WTC11 (cell line): ENCODE data around the gene CBLB. TPM values are rescaled to one million over a fixed set of nuclear protein-coding genes. Genes with fewer than 3 reads are reported as not detected.

Experiments
- ATAC-seq: fragments of 200-7000 bp; cut with Tn5 transposase; 2 replicates; pipeline ENCODE4 v1.10.0; 2021; ENCODE audit warnings: mild to moderate bottlenecking, moderate library complexity
- CTCF ChIA-PET: fragments of 300-600 bp; sonication (Branson Sonifier 250); formaldehyde crosslinking; loops from one replicate; lab custom pipeline; 2021; ENCODE audit warnings: antibody characterized with exemption; lab: Charles Lee
- POLR2A ChIA-PET: fragments of 350-600 bp; sonication (Branson Sonifier 250); formaldehyde crosslinking; loops from one replicate; lab custom pipeline; 2021; ENCODE audit warnings: antibody characterized with exemption; lab: Charles Lee
- DNase-seq: peaks from one replicate; pipeline ENCODE4 v3.0.0; 2021; ENCODE audit warnings: low spot score
- H3K27ac Mint-ChIP-seq: 2 replicates; pipeline ENCODE4 v1.8.0; 2021; ENCODE audit warnings: mixed read lengths
- H3K27me3 Mint-ChIP-seq: 2 replicates; pipeline ENCODE4 v1.8.0; 2021; ENCODE audit warnings: low read depth, mild to moderate bottlenecking, moderate library complexity, mixed read lengths
- H3K36me3 Mint-ChIP-seq: 2 replicates; pipeline ENCODE4 v1.8.0; 2021; ENCODE audit warnings: mixed read lengths
- H3K4me1 Mint-ChIP-seq: 2 replicates; pipeline ENCODE4 v1.8.0; 2022; ENCODE audit warnings: mixed read lengths
- H3K4me3 Mint-ChIP-seq: 2 replicates; pipeline ENCODE4 v1.8.0; 2021; ENCODE audit warnings: mild to moderate bottlenecking, moderate library complexity, mixed read lengths
- H3K9me3 Mint-ChIP-seq: 2 replicates; pipeline ENCODE4 v1.8.0; 2021; ENCODE audit warnings: mixed read lengths
- AR ChIP-seq: fragments of 250-450 bp; sonication (Bioruptor Pico); IDR thresholded peaks from 2 replicates; pipeline ENCODE4 v1.9.0; 2021; ENCODE audit warnings: mild to moderate bottlenecking
- ATF3 ChIP-seq: sonication (generic); formaldehyde crosslinking; conservative IDR thresholded peaks from 2 replicates; pipeline ENCODE4 v1.8.1; 2022; ENCODE audit warnings: mild to moderate bottlenecking, missing genetic modification reagents
- CTCF ChIP-seq: fragments of 200-600 bp; IDR thresholded peaks from 2 replicates; pipeline ENCODE4 v1.8.0; 2022; ENCODE audit warnings: antibody characterized with exemption
- E2F4 ChIP-seq: sonication (generic); formaldehyde crosslinking; IDR thresholded peaks from 2 replicates; pipeline ENCODE4 v1.8.1; 2022; ENCODE audit warnings: low read depth, mild to moderate bottlenecking, moderate library complexity, missing genetic modification reagents, borderline replicate concordance
- ETV6 ChIP-seq: sonication (generic); formaldehyde crosslinking; IDR thresholded peaks from 2 replicates; pipeline ENCODE4 v1.8.1; 2022; ENCODE audit warnings: mild to moderate bottlenecking, missing genetic modification reagents
- GRHL2 ChIP-seq: fragments of 250-450 bp; sonication (Bioruptor Pico); IDR thresholded peaks from 2 replicates; pipeline ENCODE4 v1.8.0; 2022; ENCODE audit warnings: mild to moderate bottlenecking, moderate library complexity; ENCODE audit not compliant: insufficient replicate concordance, severe bottlenecking
- HMGXB4 ChIP-seq: sonication (generic); formaldehyde crosslinking; IDR thresholded peaks from 2 replicates; pipeline ENCODE4 v1.8.1; 2023; ENCODE audit warnings: mild to moderate bottlenecking, moderate library complexity, missing genetic modification reagents
- MAX ChIP-seq: sonication (generic); formaldehyde crosslinking; IDR thresholded peaks from 2 replicates; pipeline ENCODE4 v1.8.0; 2022; ENCODE audit warnings: mild to moderate bottlenecking, missing genetic modification reagents
- MLX ChIP-seq: sonication (generic); formaldehyde crosslinking; IDR thresholded peaks from 2 replicates; pipeline ENCODE4 v1.8.1; 2023; ENCODE audit warnings: mild to moderate bottlenecking, missing genetic modification reagents, moderate library complexity
- NFE2L1 ChIP-seq: sonication (generic); formaldehyde crosslinking; IDR thresholded peaks from 2 replicates; pipeline ENCODE4 v1.8.1; 2023; ENCODE audit warnings: missing genetic modification reagents
- NR3C1 ChIP-seq: sonication (generic); formaldehyde crosslinking; conservative IDR thresholded peaks from 2 replicates; pipeline ENCODE4 v1.8.1; 2023; ENCODE audit warnings: low read depth, mild to moderate bottlenecking, missing genetic modification reagents
- TP53 ChIP-seq: sonication (generic); formaldehyde crosslinking; IDR thresholded peaks from 2 replicates; pipeline ENCODE4 v1.8.1; 2023; ENCODE audit warnings: mild to moderate bottlenecking, missing genetic modification reagents
- USF2 ChIP-seq: sonication (generic); formaldehyde crosslinking; IDR thresholded peaks from 2 replicates; pipeline ENCODE4 v1.8.1; 2023; ENCODE audit warnings: mild to moderate bottlenecking, missing genetic modification reagents, moderate library complexity
- ZNF263 ChIP-seq: sonication (generic); formaldehyde crosslinking; IDR thresholded peaks from 2 replicates; pipeline ENCODE4 v1.8.1; 2022; ENCODE audit warnings: low read depth, mild to moderate bottlenecking, moderate library complexity, missing genetic modification reagents
- ZNF281 ChIP-seq: sonication (generic); formaldehyde crosslinking; IDR thresholded peaks from 2 replicates; pipeline ENCODE4 v1.8.0; 2023; ENCODE audit warnings: mild to moderate bottlenecking, missing genetic modification reagents
- ZNF416 ChIP-seq: fragments of 250-450 bp; sonication (Bioruptor Pico); IDR thresholded peaks from 2 replicates; pipeline ENCODE4 v1.9.0; 2021; ENCODE audit warnings: mild to moderate bottlenecking, inconsistent platforms
- ZNF532 ChIP-seq: fragments of 250-450 bp; sonication (Bioruptor Pico); IDR thresholded peaks from 2 replicates; pipeline ENCODE4 v1.9.0; 2021; ENCODE audit warnings: mild to moderate bottlenecking, borderline replicate concordance
- total RNA-seq: library from RNA; stranded (reverse); gene quantifications from 3 replicates; pipeline ENCODE4 v1.2.3, GENCODE V29; 2021

CBLB gene
- total RNA-seq, 1 experiment from 2014 or later = 19.8 TPM

- no peak for TF ChIP-seq HMGXB4 (CRISPR knock-in tag)
Measured at GRCh38 chr3:105842943-105843342, 25.9 kb downstream of the CBLB start (continued).

- DNase-seq (no peak), ATAC-seq (no peak)
- CTCF ChIA-PET = no interaction called here
- Mint-ChIP-seq H3K27ac (peak overlapping the region; percentile 42; the same call in 1 of the 2 replicates), H3K36me3 (peaks cover 11% of the 10 kb centered on the region), H3K9me3 (no peaks in the 10 kb centered on the region), H3K4me1 (peaks cover 27% of the 10 kb centered on the region), H3K4me3 (no peak overlapping the region), H3K27me3 (no peaks in the 10 kb centered on the region; the same call in 1 of the 2 replicates)
- POLR2A ChIA-PET = no interaction called here
- TF ChIP-seq USF2 = no peak
- TF ChIP-seq AR (CRISPR knock-in tag) = no peak
- TF ChIP-seq CTCF = no peak
- TF ChIP-seq ZNF532 = no peak
- no peak for TF ChIP-seq E2F4 (CRISPR knock-in tag)
- TF ChIP-seq MLX (CRISPR knock-in tag) = no peak
- no peak for TF ChIP-seq ZNF281
- no peak for TF ChIP-seq ZNF263 (CRISPR knock-in tag)
- TF ChIP-seq ZNF416 (CRISPR knock-in tag) = no peak
- TF ChIP-seq MAX = no peak
- TF ChIP-seq TP53 (CRISPR knock-in tag) = no peak
- no peak for TF ChIP-seq GRHL2 (CRISPR knock-in tag)
- TF ChIP-seq ATF3 (CRISPR knock-in tag) = no peak
- TF ChIP-seq ETV6 (CRISPR knock-in tag) = no peak
- no peak for TF ChIP-seq NR3C1 (CRISPR knock-in tag)
- no peak for TF ChIP-seq NFE2L1
Measured at GRCh38 chr3:105842449-105842848, 26.4 kb downstream of the CBLB start.
